ENCODE results near the gene CAPS2.

DNA sequence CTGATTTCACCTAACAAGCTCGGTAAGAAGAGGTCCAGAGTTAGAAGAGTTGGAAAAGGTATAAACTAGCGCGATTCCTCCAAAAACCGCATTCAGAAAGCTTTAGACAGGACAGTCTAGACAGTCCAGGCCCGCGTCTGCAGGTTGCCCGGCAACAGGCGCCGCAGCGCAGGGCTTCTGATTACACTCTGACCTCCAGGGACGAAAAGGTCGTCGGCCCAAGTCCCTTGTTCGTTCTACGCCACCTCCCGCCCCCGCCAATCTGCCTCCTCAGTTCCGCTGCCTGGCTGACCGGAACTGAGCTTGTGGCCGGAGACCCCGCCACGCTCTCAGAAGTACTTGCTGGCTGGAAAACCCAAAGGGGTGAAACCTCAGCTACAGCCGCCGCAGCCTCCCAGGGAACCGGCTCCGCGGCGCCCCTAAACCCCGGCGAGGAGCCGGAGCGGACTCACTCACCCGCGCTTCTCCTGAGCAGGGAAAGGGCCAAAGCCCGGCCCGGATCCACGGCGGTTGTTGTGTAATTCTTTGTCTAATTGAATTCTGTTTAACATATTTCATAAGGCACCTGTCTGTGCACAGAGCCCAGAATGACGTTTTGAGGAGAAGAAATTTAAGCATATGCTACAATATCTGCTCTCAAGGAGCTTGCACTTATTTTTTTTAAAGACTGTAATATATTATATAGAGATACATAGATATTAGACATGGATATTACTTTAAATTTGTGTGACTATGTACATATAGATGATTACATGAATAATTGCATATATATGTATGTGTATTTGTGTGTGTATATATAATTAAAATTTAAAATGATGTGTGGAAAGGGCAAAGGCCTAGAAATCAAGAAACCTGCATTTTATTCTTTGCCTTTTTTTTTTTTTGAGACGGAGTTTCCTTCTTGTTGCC lies at the start of gene CAPS2:
- TF ChIP-seq, protein P1, sequence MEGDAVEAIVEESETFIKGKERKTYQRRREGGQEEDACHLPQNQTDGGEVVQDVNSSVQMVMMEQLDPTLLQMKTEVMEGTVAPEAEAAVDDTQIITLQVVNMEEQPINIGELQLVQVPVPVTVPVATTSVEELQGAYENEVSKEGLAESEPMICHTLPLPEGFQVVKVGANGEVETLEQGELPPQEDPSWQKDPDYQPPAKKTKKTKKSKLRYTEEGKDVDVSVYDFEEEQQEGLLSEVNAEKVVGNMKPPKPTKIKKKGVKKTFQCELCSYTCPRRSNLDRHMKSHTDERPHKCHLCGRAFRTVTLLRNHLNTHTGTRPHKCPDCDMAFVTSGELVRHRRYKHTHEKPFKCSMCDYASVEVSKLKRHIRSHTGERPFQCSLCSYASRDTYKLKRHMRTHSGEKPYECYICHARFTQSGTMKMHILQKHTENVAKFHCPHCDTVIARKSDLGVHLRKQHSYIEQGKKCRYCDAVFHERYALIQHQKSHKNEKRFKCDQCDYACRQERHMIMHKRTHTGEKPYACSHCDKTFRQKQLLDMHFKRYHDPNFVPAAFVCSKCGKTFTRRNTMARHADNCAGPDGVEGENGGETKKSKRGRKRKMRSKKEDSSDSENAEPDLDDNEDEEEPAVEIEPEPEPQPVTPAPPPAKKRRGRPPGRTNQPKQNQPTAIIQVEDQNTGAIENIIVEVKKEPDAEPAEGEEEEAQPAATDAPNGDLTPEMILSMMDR (conservative IDR thresholded peaks at IDR 0.05), result no peak
- TF ChIP-seq ZFX (IDR thresholded peaks at IDR 0.05), result no peak
